Breast epithelium (tissue), 3 donors: Measurements from ENCODE around the gene BTG1.

ENCODE experiments used
- CTCF ChIP-seq, 3 donors: fragments of 450-650 bp; IDR thresholded peaks; one replicate each; pipeline ENCODE4 v1.5.1; 2016 to 2017; ENCODE audit warnings: antibody characterized with exemption in 3 of 3, mild to moderate bottlenecking in 3 of 3, moderate library complexity in 3 of 3
- POLR2AphosphoS5 ChIP-seq, 3 donors: sonication (generic); formaldehyde crosslinking; IDR thresholded peaks; one replicate each; pipeline ENCODE4 v1.6.1; 2017; ENCODE audit warnings: antibody characterized with exemption in 3 of 3

- TF ChIP-seq CTCF (IDR thresholded peaks at IDR 0.05): no peak
- TF ChIP-seq POLR2AphosphoS5 (IDR thresholded peaks at IDR 0.05): no peak
Observed at GRCh38 chr12:92142251-92142926, 3.3 kb downstream of the BTG1 start.
